HFFc6 (cell line): ENCODE data around the gene EPB41L1. TPM values are rescaled to one million over a fixed set of nuclear protein-coding genes. Genes with fewer than 3 reads are reported as not detected.

ENCODE experiments used
- DNase-seq: peaks from one replicate; pipeline ENCODE4 v3.0.0-alpha.2; 2018
- H3K27ac Mint-ChIP-seq: 2 replicates; pipeline ENCODE4 v1.8.0; 2020; ENCODE audit warnings: mild to moderate bottlenecking, mixed read lengths
- H3K27me3 Mint-ChIP-seq: 2 replicates; pipeline ENCODE4 v1.8.0; 2021; ENCODE audit warnings: mild to moderate bottlenecking, moderate library complexity, mixed read lengths; ENCODE audit not compliant: insufficient read depth
- H3K36me3 Mint-ChIP-seq: 2 replicates; pipeline ENCODE4 v1.8.0; 2021; ENCODE audit warnings: low read depth, mixed read lengths
- H3K4me1 Mint-ChIP-seq: 2 replicates; pipeline ENCODE4 v1.8.0; 2020; ENCODE audit warnings: low read depth, mixed read lengths
- H3K4me3 Mint-ChIP-seq: 2 replicates; pipeline ENCODE4 v1.8.0; 2020; ENCODE audit warnings: mild to moderate bottlenecking, moderate library complexity, mixed read lengths
- H3K9me3 Mint-ChIP-seq: 2 replicates; pipeline ENCODE4 v1.8.0; 2020; ENCODE audit warnings: mild to moderate bottlenecking, mixed read lengths
- CTCF ChIP-seq: fragments of 200-600 bp; sonication (generic); IDR thresholded peaks from 2 replicates; pipeline ENCODE4 v1.5.0; 2021; ENCODE audit warnings: antibody characterized with exemption, mild to moderate bottlenecking
- total RNA-seq, 6 experiments: library from RNA; stranded (reverse); fragmentation: NEBNext Ultra II Directional; extraction: Animal tissue kit (Norgen Biotek cat#: 25700); gene quantifications; 2 replicates in 1 of 6; 3 replicates in 5 of 6; pipeline ENCODE4 v1.2.3, GENCODE V29; 2021

EPB41L1 gene
- total RNA-seq, 6 experiments from 2014 or later = 41.9 to 51.0 (median 43.4) TPM

- H3K4me3 Mint-ChIP-seq = no peak overlapping the region
- no peaks in the 10 kb centered on the region for H3K4me1 Mint-ChIP-seq
- H3K27ac Mint-ChIP-seq = no peak overlapping the region
Observed at GRCh38 chr20:36266189-36266588, 111.6 kb downstream of the EPB41L1 start.

GRCh38 chr20:36267605-36268381, 113.3 kb downstream of the EPB41L1 start:
- Mint-ChIP-seq H3K4me3 (no peak overlapping the region), H3K9me3 (no peaks in the 10 kb centered on the region), H3K36me3 (no peaks in the 10 kb centered on the region), H3K27me3 (peaks cover 28% of the 10 kb centered on the region), H3K27ac (no peak overlapping the region), H3K4me1 (no peaks in the 10 kb centered on the region)
- no peak for DNase-seq
- TF ChIP-seq CTCF = no peak

More at GRCh38 chr20:36266189-36266588, 111.6 kb downstream of the EPB41L1 start:
- H3K36me3 Mint-ChIP-seq = no peaks in the 10 kb centered on the region
- DNase-seq = no peak
- no peak for TF ChIP-seq CTCF
- H3K9me3 Mint-ChIP-seq = no peaks in the 10 kb centered on the region
- H3K27me3 Mint-ChIP-seq = peaks cover 26% of the 10 kb centered on the region

- Mint-ChIP-seq H3K27me3 (peaks cover 33% of the 10 kb centered on the region), H3K9me3 (no peaks in the 10 kb centered on the region), H3K27ac (no peak overlapping the region), H3K4me1 (no peaks in the 10 kb centered on the region), H3K4me3 (no peak overlapping the region), H3K36me3 (no peaks in the 10 kb centered on the region)
- TF ChIP-seq CTCF = no peak
- DNase-seq = no peak
Observed at GRCh38 chr20:36268440-36269342, 114.2 kb downstream of the EPB41L1 start.

GRCh38 chr20:36269507-36269906, 115.0 kb downstream of the EPB41L1 start:
- no peak for DNase-seq
- Mint-ChIP-seq H3K36me3 (no peaks in the 10 kb centered on the region), H3K4me1 (no peaks in the 10 kb centered on the region), H3K9me3 (no peaks in the 10 kb centered on the region), H3K27me3 (peaks cover 27% of the 10 kb centered on the region), H3K4me3 (no peak overlapping the region), H3K27ac (no peak overlapping the region)
- TF ChIP-seq CTCF = no peak

GRCh38 chr20:36270744-36271638, 116.5 kb downstream of the EPB41L1 start:
- H3K27me3 Mint-ChIP-seq = peaks cover 39% of the 10 kb centered on the region
- no peak for TF ChIP-seq CTCF
- H3K4me3 Mint-ChIP-seq = no peak overlapping the region
- no peak for DNase-seq
- no peaks in the 10 kb centered on the region for H3K4me1 Mint-ChIP-seq
- H3K9me3 Mint-ChIP-seq = no peaks in the 10 kb centered on the region
- no peak overlapping the region for H3K27ac Mint-ChIP-seq
- no peaks in the 10 kb centered on the region for H3K36me3 Mint-ChIP-seq
